Keratinocyte (primary cell): ENCODE results near the gene DUSP6. TPM values are rescaled to one million over a fixed set of nuclear protein-coding genes. Genes with fewer than 3 reads are reported as not detected.

Source experiments
- DNase-seq: peaks from one replicate; pipeline ENCODE4 v3.0.0-alpha.2; 2011; ENCODE audit warnings: low read depth, missing footprints, low spot score
- FAIRE-seq: peaks from 2 replicates; lab custom pipeline; 2011; peaks lifted over from hg19 to GRCh38; lab: Jason Lieb, UNC
- H2AFZ ChIP-seq: 2 replicates; pipeline ENCODE4 v1.6.0; 2012; ENCODE audit warnings: low read length, control low read depth, inconsistent platforms; ENCODE audit not compliant: control insufficient read depth
- H3K27ac ChIP-seq: 2 replicates; pipeline ENCODE4 v1.5.1; 2011; ENCODE audit warnings: low read length; ENCODE audit not compliant: control insufficient read depth, insufficient read depth
- H3K27me3 ChIP-seq: 3 replicates; pipeline ENCODE4 v1.6.0; 2011; ENCODE audit warnings: low read length; ENCODE audit not compliant: control insufficient read depth, insufficient read depth; ENCODE audit errors: extremely low read depth
- H3K36me3 ChIP-seq, 2 experiments: 2 replicates in 1 of 2; 3 replicates in 1 of 2; pipeline ENCODE4 v1.5.1; 2011; ENCODE audit warnings: low read length in 2 of 2, mild to moderate bottlenecking in 1 of 2; ENCODE audit not compliant: control insufficient read depth in 2 of 2, insufficient read depth in 2 of 2; ENCODE audit errors: extremely low read depth in 1 of 2
- H3K4me1 ChIP-seq: 3 replicates; pipeline ENCODE4 v1.5.1; 2011; ENCODE audit warnings: low read length; ENCODE audit not compliant: control insufficient read depth, insufficient read depth; ENCODE audit errors: extremely low read depth
- H3K4me2 ChIP-seq: 3 replicates; pipeline ENCODE4 v1.6.0; 2011; ENCODE audit warnings: low read depth, low read length; ENCODE audit not compliant: control insufficient read depth, insufficient read depth; ENCODE audit errors: extremely low read depth
- H3K4me3 ChIP-seq, 3 experiments: fragments of 200-600 bp in 1 of 3; sonication (generic) in 1 of 3; 2 replicates in 2 of 3; 3 replicates in 1 of 3; pipeline ENCODE4 v1.5.1; 2011 to 2016; ENCODE audit warnings: low read length in 3 of 3, mild to moderate bottlenecking in 3 of 3, control low read depth in 2 of 3, inconsistent platforms in 1 of 3, low read depth in 1 of 3, mixed read lengths in 1 of 3, mixed run types in 1 of 3, moderate library complexity in 1 of 3; ENCODE audit not compliant: control insufficient read depth in 2 of 3, insufficient read depth in 2 of 3; ENCODE audit errors: extremely low read depth in 1 of 3
- H3K79me2 ChIP-seq: 2 replicates; pipeline ENCODE4 v1.6.0; 2012; ENCODE audit warnings: low read length; ENCODE audit not compliant: control insufficient read depth, insufficient read depth
- H3K9ac ChIP-seq: 3 replicates; pipeline ENCODE4 v1.6.0; 2011; ENCODE audit warnings: low read length; ENCODE audit not compliant: control insufficient read depth, insufficient read depth; ENCODE audit errors: extremely low read depth
- H3K9me1 ChIP-seq: 3 replicates; pipeline ENCODE4 v1.6.0; 2011; ENCODE audit warnings: low read length; ENCODE audit not compliant: control insufficient read depth, insufficient read depth; ENCODE audit errors: extremely low read depth
- H3K9me3 ChIP-seq: 2 replicates; pipeline ENCODE4 v1.5.1; 2012; ENCODE audit warnings: low read depth, low read length; ENCODE audit not compliant: control insufficient read depth
- H4K20me1 ChIP-seq: 3 replicates; pipeline ENCODE4 v1.6.0; 2011; ENCODE audit warnings: low read length; ENCODE audit not compliant: control insufficient read depth, insufficient read depth; ENCODE audit errors: extremely low read depth
- EZH2 ChIP-seq: IDR thresholded peaks from one replicate; pipeline ENCODE4 v1.6.1; 2012; ENCODE audit warnings: inconsistent platforms, mild to moderate bottlenecking, low read length, moderate library complexity
- dilution Hi-C: fragments of 300-500 bp; cut with MboI; formaldehyde crosslinking; loops from one replicate; pipeline ENCODE4 v1.7.0; 2020; ENCODE audit warnings: low sequenced_read_pairs; ENCODE audit not compliant: extremely low pct_ligation_motif_present
- polyA plus RNA-seq, 5 experiments: library from polyadenylated mRNA; depleted of rRNA in 3 of 5; stranded (reverse) in 3 of 5; stranded (forward) in 1 of 5; unstranded in 1 of 5; fragments of >200 nt; gene quantifications; 1 replicate in 1 of 5; 2 replicates in 3 of 5; 3 replicates in 1 of 5; pipeline versions ENCODE4 v1.2.1 to v1.2.3, GENCODE V29; 2011 to 2012; ENCODE audit warnings: missing spikeins in 2 of 5, low read depth in 1 of 5, low replicate concordance in 1 of 5
- TF ChIP-seq, protein P1 (sequence below), 3 experiments: IDR thresholded peaks in 1 of 3; conservative IDR thresholded peaks in 1 of 3; optimal IDR thresholded peaks in 1 of 3; 2 replicates in 2 of 3; 3 replicates in 1 of 3; pipeline versions ENCODE3 to v1.5.1; 2011; ENCODE audit warnings: low read length in 3 of 3, mild to moderate bottlenecking in 3 of 3, moderate library complexity in 2 of 3, control low read depth in 1 of 3, inconsistent platforms in 1 of 3; ENCODE audit not compliant: insufficient read depth in 2 of 3; ENCODE audit errors: extremely low read depth in 1 of 3

Gene DUSP6
- polyA plus RNA-seq, 1 donor (not counting 4 experiments of a cell fraction or from before 2014, with no cell fraction given) = 221 TPM

GRCh38 chr12:89369166-89369565, 16.9 kb upstream of the DUSP6 start:
- Histone ChIP-seq H2AFZ (no peak overlapping the region), H3K9me3 (no peaks in the 10 kb centered on the region), H3K27me3 (no peaks in the 10 kb centered on the region), H3K9ac (peak overlapping the region; percentile 68), H3K36me3 (no peaks in the 10 kb centered on the region), H3K79me2 (no peaks in the 10 kb centered on the region), H3K9me1 (no peaks in the 10 kb centered on the region), H3K4me3 (no peak overlapping the region), H3K4me1 (peaks cover 62% of the 10 kb centered on the region), H4K20me1 (no peaks in the 10 kb centered on the region), H3K27ac (peak overlapping the region; percentile 88), H3K4me2 (peak overlapping the region; percentile 92)
- DNase-seq (no peak), FAIRE-seq (no peak)
- dilution Hi-C loops = no loop called here
- no peak for TF ChIP-seq EZH2
- TF ChIP-seq, protein P1, sequence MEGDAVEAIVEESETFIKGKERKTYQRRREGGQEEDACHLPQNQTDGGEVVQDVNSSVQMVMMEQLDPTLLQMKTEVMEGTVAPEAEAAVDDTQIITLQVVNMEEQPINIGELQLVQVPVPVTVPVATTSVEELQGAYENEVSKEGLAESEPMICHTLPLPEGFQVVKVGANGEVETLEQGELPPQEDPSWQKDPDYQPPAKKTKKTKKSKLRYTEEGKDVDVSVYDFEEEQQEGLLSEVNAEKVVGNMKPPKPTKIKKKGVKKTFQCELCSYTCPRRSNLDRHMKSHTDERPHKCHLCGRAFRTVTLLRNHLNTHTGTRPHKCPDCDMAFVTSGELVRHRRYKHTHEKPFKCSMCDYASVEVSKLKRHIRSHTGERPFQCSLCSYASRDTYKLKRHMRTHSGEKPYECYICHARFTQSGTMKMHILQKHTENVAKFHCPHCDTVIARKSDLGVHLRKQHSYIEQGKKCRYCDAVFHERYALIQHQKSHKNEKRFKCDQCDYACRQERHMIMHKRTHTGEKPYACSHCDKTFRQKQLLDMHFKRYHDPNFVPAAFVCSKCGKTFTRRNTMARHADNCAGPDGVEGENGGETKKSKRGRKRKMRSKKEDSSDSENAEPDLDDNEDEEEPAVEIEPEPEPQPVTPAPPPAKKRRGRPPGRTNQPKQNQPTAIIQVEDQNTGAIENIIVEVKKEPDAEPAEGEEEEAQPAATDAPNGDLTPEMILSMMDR (optimal IDR thresholded peaks at IDR 0.05 in 1 of 3, IDR thresholded peaks at IDR 0.05 in 1 of 3, conservative IDR thresholded peaks at IDR 0.05 in 1 of 3; ENCODE audit: extremely low read depth in 1 of 3, insufficient read depth in 2 of 3, low read length in 3 of 3) = no peak

GRCh38 chr12:89368391-89368790, 16.1 kb upstream of the DUSP6 start:
- Histone ChIP-seq H3K79me2 (no peaks in the 10 kb centered on the region), H3K9me1 (no peaks in the 10 kb centered on the region), H3K4me2 (peak overlapping the region; percentile 92), H3K4me1 (peaks cover 58% of the 10 kb centered on the region), H2AFZ (peak overlapping the region; percentile 30), H3K4me3 (peak overlapping the region in 1 of 3 experiments; percentile 21), H3K27me3 (no peaks in the 10 kb centered on the region), H3K36me3 (no peaks in the 10 kb centered on the region), H4K20me1 (no peaks in the 10 kb centered on the region), H3K27ac (peak overlapping the region; percentile 88), H3K9ac (peak overlapping the region; percentile 24), H3K9me3 (no peaks in the 10 kb centered on the region)
- dilution Hi-C loops = no loop called here
- TF ChIP-seq, protein P1 (optimal IDR thresholded peaks at IDR 0.05 in 1 of 3, IDR thresholded peaks at IDR 0.05 in 1 of 3, conservative IDR thresholded peaks at IDR 0.05 in 1 of 3; ENCODE audit: extremely low read depth in 1 of 3, insufficient read depth in 2 of 3, low read length in 3 of 3) = no peak
- no peak for TF ChIP-seq EZH2
- no peak for DNase-seq
- FAIRE-seq = no peak
